ES-I3 (cell line): ENCODE results near the gene CD33.

Experiments used
- H3K36me3 ChIP-seq: 2 replicates; pipeline ENCODE4 v1.6.1; 2013; ENCODE audit warnings: mild to moderate bottlenecking, low read length, control low read depth, moderate library complexity; ENCODE audit not compliant: insufficient read depth
- H3K4me1 ChIP-seq: 2 replicates; pipeline ENCODE4 v1.6.1; 2013; ENCODE audit warnings: mild to moderate bottlenecking, control low read depth, low read length; ENCODE audit not compliant: insufficient read depth
- H3K9ac ChIP-seq: 2 replicates; pipeline ENCODE4 v1.6.1; 2013; ENCODE audit warnings: low read depth, mild to moderate bottlenecking, low read length, moderate library complexity
- H3K9me3 ChIP-seq: 2 replicates; pipeline ENCODE4 v1.6.1; 2013; ENCODE audit warnings: mild to moderate bottlenecking, low read length, moderate library complexity; ENCODE audit not compliant: control insufficient read depth, insufficient read depth

Gene CD33

DNA sequence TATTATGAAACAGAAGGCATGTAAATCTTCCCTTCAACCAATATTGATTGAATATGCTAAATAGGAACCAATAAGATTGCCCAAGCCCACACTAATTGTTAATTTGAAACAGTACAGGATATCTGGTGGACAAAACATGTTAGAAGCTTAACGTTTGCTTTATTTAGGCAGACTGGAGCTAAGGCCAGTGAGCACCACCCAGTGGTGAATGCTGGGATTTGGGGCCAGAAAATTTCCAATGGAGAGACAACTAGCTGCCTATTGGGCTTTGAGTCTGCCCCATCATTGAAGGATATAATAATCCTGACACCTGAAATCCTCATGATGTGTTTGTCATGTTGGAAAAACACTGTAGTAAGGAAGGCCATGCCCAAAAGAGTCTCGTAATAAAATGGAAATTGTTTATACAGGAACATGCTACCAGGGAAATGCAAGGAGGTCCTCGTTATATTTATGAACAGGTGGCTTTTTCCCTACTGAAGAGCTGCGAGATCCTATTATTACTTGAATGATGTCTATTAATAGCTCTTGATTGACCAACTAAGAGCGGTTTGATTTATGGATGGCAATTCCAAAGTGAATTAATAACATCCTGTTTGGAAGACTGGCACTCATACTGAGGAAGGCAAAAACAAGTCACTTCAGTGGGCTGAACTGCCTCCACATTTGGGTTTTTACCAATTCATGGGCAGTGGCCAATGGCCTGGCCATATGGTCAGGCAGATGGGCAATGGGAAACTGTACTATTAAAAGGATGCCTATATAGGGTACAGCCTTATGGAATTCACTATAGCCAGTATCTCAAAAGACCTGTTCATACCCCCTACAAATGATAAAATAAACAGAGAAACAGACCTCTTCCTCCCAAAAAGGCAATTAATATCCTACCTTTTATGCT lies 34.7 kb downstream of the CD33 start:
- no peaks in the 10 kb centered on the region for H3K36me3 ChIP-seq
- H3K4me1 ChIP-seq: no peaks in the 10 kb centered on the region
- no peaks in the 10 kb centered on the region for H3K9me3 ChIP-seq
- no peak overlapping the region for H3K9ac ChIP-seq

GRCh38 chr19:51263808-51264207 lies 38.9 kb downstream of the CD33 start:
- Histone ChIP-seq H3K9ac (no peak overlapping the region), H3K36me3 (no peaks in the 10 kb centered on the region; the same call in 1 of the 2 replicates), H3K9me3 (no peaks in the 10 kb centered on the region), H3K4me1 (no peaks in the 10 kb centered on the region)

- peaks cover 10% of the 10 kb centered on the region; the same call in 1 of the 2 replicates for H3K4me1 ChIP-seq
- no peaks in the 10 kb centered on the region; the same call in 1 of the 2 replicates for H3K36me3 ChIP-seq
- H3K9me3 ChIP-seq: no peaks in the 10 kb centered on the region
- no peak overlapping the region for H3K9ac ChIP-seq
These were observed 46.2 kb downstream of the CD33 start for GRCh38 chr19:51271067-51271466.

- H3K4me1 ChIP-seq: peaks cover 10% of the 10 kb centered on the region; the same call in 1 of the 2 replicates
- H3K9ac ChIP-seq: no peak overlapping the region
- no peaks in the 10 kb centered on the region for H3K9me3 ChIP-seq
- H3K36me3 ChIP-seq: no peaks in the 10 kb centered on the region
These were observed 47.4 kb downstream of the CD33 start for GRCh38 chr19:51272183-51272810.

DNA sequence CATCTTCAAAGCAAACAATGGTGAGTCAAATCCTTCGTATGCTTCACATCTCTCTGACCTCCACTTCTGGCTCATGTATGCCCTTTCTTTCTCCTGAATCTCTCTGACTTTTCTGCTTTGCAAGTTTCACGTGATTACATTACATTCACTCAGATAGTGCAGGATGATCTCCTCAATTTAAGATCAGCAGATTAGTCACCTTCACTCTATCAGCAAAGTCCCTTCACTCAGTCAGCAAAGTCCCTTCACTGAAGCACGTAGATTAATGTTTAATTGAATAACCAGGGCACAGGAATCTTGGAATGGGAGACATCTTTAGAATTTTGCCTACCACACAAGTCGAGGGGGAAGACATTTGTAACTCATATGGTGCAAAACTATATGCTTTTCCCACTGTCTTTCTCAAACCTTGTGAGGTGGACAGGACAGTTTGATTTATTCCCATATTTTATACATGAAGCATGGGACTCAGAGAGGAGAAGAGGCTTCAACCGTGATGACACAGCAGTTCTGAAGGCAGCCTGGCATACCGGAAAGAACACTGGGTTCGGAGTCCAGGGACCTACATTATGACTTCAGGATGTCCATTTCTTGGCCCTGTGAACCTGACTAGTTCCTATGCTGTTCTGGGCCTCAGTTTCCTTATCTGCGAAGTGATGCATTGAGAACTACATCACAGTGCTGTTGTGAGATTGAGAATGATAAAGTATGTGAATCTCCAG lies 49.3 kb downstream of the CD33 start:
- Histone ChIP-seq H3K4me1 (peaks cover 10% of the 10 kb centered on the region; the same call in 1 of the 2 replicates), H3K9ac (no peak overlapping the region), H3K9me3 (no peaks in the 10 kb centered on the region), H3K36me3 (no peaks in the 10 kb centered on the region)

DNA sequence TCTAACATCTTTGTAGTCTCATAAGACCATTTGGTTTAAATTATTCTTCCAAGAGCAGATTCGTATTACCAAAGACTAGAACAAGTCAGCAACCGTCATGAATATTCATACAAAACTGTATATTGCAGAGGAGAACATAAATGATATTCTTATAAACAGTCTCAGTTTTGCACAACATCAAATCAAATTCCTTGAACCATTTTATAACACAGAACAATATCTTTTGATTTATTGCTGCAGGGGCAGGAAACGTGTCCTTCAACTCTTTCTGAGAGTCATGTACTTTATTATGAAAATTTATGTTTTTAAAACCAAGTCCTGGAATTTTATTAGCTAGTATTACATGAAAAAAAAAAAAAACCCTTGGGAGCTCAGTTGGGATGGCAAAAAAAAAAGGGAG lies 52.2 kb downstream of the CD33 start:
- Histone ChIP-seq H3K36me3 (no peaks in the 10 kb centered on the region; the same call in 1 of the 2 replicates), H3K9ac (no peak overlapping the region), H3K9me3 (peaks cover 10% of the 10 kb centered on the region; the same call in 1 of the 2 replicates), H3K4me1 (peaks cover 2% of the 10 kb centered on the region; the same call in 1 of the 2 replicates)

DNA sequence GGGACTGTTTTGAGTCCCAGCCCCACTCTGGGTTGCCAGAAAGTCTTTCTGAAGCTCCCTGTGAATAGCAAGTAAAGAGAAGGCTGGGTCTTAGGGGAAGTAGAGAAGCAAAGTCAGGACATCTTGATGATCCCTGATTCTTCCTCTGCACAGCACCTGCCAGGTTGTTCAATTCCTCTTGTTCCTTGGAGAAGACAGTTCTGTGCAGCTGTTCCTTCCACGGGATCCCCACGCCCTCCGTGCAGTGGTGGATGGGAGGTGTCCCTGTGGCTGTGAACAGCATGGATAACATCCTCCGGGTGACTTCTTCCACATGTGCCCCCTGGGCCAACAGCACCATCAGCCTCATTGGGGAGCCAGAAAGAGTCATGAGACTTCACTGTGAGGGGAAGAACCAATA lies 57.5 kb downstream of the CD33 start:
- Histone ChIP-seq H3K9ac (no peak overlapping the region), H3K4me1 (no peaks in the 10 kb centered on the region), H3K9me3 (peaks cover 10% of the 10 kb centered on the region; the same call in 1 of the 2 replicates), H3K36me3 (no peaks in the 10 kb centered on the region; the same call in 1 of the 2 replicates)

DNA sequence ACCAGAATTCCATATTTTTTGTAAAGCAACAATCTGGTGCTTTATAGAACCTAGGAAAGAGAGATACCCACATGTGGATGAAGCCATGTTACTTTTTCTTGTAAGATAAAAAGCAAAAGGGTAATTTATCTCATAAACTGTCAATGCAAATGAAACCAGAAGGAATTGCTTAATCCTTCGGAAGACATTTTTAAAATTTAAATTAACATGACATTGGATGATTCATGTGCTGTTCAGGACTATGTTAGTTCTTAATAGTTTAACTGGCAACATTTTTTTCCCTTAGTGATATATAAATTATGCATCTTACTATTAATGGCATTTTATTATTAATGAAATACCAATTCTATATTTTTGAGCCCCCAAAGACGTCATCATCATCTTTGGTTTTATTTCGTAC lies 60.8 kb downstream of the CD33 start:
- H3K36me3 ChIP-seq: no peaks in the 10 kb centered on the region; the same call in 1 of the 2 replicates
- H3K9ac ChIP-seq: no peak overlapping the region
- H3K9me3 ChIP-seq: peaks cover 10% of the 10 kb centered on the region; the same call in 1 of the 2 replicates
- H3K4me1 ChIP-seq: no peaks in the 10 kb centered on the region
